Nephron (organoid): Measurements from ENCODE around the gene AXIN1.

Experiments used
- H3K27ac Mint-ChIP-seq, 3 experiments: 2 replicates each; pipeline ENCODE4 v1.8.0; 2020; ENCODE audit warnings: mixed read lengths in 3 of 3, mild to moderate bottlenecking in 2 of 3, moderate library complexity in 1 of 3
- H3K27me3 Mint-ChIP-seq: 2 replicates; pipeline ENCODE4 v1.8.0; 2021; ENCODE audit warnings: low read depth, mild to moderate bottlenecking, moderate library complexity, mixed read lengths
- H3K36me3 Mint-ChIP-seq: 2 replicates; pipeline ENCODE4 v1.8.0; 2020; ENCODE audit warnings: low read depth, mixed read lengths
- H3K4me1 Mint-ChIP-seq: 2 replicates; pipeline ENCODE4 v1.8.0; 2020; ENCODE audit warnings: mixed read lengths
- H3K4me3 Mint-ChIP-seq, 3 experiments: 2 replicates each; pipeline ENCODE4 v1.8.0; 2020; ENCODE audit warnings: mild to moderate bottlenecking in 3 of 3, mixed read lengths in 3 of 3, moderate library complexity in 2 of 3
- H3K9me3 Mint-ChIP-seq: 2 replicates; pipeline ENCODE4 v1.8.0; 2020; ENCODE audit warnings: mixed read lengths
- TF ChIP-seq, protein P1 (sequence below), 3 experiments: fragments of 200-600 bp; sonication (generic); IDR thresholded peaks; one replicate each; pipeline ENCODE4 v1.5.0; 2021; ENCODE audit warnings: antibody characterized with exemption in 3 of 3; ENCODE audit not compliant: unreplicated experiment in 3 of 3

Gene AXIN1

DNA sequence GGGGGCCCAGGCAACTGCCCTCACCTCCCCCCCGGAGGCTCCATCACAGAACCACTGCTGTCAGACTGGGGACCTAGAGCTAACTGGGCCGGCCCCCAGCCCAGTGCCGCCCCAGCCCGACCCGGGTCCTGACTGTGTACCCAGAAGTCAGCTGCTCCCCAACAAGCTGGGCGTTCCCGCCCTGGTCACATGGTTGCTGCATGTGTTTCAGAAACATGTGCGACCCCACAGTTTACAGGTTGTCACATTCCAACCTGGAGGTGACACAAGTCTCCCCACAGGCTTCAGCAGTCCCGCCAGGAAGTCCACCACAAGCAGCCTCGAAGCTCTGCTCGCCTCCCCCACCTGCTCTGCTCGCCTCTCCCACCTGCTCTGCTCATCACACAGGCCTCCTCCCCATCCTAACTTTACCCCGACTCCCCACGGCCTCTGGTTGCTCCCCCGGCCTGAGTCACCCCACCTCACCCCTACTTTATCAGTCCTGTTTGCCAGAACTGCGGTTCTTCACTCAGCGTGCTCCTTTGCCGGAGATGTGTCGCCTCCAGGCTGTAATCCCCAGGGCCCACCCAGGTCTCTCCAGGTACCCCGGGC is 16.8 kb upstream of the AXIN1 start:
- Mint-ChIP-seq H3K27me3 (no peaks in the 10 kb centered on the region), H3K9me3 (no peaks in the 10 kb centered on the region), H3K36me3 (peaks cover 11% of the 10 kb centered on the region), H3K4me1 (peaks cover 13% of the 10 kb centered on the region), H3K4me3 (peak overlapping the region; percentile 71 to 76 (median 75)), H3K27ac (no peak overlapping the region)
- TF ChIP-seq, protein P1, sequence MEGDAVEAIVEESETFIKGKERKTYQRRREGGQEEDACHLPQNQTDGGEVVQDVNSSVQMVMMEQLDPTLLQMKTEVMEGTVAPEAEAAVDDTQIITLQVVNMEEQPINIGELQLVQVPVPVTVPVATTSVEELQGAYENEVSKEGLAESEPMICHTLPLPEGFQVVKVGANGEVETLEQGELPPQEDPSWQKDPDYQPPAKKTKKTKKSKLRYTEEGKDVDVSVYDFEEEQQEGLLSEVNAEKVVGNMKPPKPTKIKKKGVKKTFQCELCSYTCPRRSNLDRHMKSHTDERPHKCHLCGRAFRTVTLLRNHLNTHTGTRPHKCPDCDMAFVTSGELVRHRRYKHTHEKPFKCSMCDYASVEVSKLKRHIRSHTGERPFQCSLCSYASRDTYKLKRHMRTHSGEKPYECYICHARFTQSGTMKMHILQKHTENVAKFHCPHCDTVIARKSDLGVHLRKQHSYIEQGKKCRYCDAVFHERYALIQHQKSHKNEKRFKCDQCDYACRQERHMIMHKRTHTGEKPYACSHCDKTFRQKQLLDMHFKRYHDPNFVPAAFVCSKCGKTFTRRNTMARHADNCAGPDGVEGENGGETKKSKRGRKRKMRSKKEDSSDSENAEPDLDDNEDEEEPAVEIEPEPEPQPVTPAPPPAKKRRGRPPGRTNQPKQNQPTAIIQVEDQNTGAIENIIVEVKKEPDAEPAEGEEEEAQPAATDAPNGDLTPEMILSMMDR (IDR thresholded peaks at IDR 0.05; ENCODE audit: unreplicated experiment in 3 of 3) = no peak

DNA sequence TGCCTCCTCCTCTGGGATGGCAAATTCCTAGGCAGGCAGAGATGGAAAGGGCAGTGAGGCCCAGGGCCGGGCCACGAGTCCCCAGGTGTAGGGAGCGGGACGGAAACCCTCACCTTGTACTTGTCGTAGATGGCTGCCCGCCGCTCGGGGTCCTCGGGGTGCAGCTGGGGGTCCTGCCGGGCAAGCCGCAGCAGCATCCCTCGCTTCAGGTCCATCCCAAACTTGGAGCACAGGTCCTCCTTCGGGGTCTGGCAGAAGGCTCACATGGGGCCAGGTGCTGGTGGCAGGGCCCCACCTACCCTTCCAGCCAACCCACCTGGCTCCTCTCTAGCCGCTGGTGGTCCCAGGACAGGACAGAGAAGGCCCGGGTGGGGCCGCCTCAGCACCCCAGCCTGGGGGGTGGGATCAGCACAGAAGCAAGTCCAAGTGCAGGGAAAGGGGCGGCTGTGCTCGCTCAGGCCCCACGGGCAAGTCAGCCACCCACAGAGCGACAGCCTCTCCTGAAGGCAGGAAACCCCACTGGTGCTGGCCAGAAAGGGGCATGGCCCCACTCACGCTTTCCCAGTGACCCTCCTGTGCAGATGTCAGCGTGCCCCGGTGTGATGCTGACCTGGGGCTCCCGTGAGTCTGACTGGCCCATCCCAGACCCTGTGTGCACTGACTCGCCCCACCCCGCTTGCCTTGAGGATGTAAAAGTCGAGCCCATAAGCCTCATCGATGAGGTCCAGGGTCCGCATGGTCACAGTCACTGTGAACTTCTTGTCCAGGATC is 16.1 kb upstream of the AXIN1 start:
- Mint-ChIP-seq H3K27ac (no peak overlapping the region), H3K36me3 (peaks cover 11% of the 10 kb centered on the region), H3K27me3 (no peaks in the 10 kb centered on the region), H3K9me3 (no peaks in the 10 kb centered on the region), H3K4me3 (no peak overlapping the region), H3K4me1 (peaks cover 13% of the 10 kb centered on the region)
- TF ChIP-seq, protein P1 (IDR thresholded peaks at IDR 0.05; ENCODE audit: unreplicated experiment in 3 of 3) = no peak

DNA sequence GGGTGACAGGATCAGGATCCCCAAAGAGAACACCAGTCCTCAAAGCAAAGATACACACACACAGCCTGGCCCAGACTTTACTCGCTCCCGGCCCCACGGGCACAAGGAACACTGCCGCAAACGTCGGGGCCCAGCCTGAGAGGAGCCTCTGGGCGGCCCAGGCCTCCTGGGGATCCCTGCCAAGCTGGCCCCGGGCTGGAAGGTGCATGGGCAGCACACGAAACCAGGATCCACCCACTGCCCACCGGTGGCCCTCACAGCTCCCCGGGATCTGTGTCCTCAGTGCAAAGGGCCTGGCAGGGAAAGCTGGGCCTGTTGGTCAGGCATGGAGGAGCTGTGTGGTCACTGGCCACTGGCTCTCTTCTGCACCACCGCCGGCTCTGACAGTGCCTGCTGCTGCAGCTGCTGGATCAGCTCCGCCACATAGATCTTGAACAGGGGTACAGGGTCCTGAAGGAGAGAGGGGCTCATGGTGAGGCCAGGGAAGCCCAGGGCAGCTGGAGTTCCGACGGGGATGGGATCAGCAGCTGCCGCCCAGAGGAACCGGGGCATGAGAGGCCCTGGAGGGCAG is 14.9 kb upstream of the AXIN1 start:
- H3K4me3 Mint-ChIP-seq = peak overlapping the region; percentile 48 to 68 (median 64)
- H3K4me1 Mint-ChIP-seq = peaks cover 13% of the 10 kb centered on the region
- peaks cover 7% of the 10 kb centered on the region for H3K36me3 Mint-ChIP-seq
- H3K27ac Mint-ChIP-seq = no peak overlapping the region
- no peaks in the 10 kb centered on the region for H3K9me3 Mint-ChIP-seq
- H3K27me3 Mint-ChIP-seq = peaks cover under 1% of the 10 kb centered on the region
- TF ChIP-seq, protein P1 (IDR thresholded peaks at IDR 0.05; ENCODE audit: unreplicated experiment in 3 of 3) = no peak

DNA sequence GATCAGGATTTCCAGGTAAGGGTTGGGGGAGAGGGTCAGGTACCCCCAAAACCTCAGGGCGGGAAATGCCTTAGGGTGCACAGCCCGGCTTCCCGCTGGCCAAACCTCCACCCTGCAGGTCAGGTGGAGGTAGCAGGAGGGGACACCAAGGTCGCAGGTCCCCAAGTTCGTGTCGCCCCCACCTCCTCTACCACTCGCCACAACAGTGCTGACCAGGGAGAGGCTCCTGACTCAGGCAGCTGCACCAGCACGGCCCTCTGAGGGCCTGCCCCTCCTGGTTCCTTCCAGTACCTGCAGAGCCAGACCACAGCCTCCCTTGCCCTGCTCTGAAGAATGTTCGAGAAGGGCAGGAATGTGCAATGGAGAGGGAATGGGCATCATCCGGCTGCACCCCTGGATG is 14.0 kb upstream of the AXIN1 start:
- Mint-ChIP-seq H3K27me3 (peaks cover 7% of the 10 kb centered on the region), H3K4me1 (peaks cover 9% of the 10 kb centered on the region), H3K27ac (no peak overlapping the region), H3K36me3 (peaks cover 7% of the 10 kb centered on the region), H3K9me3 (no peaks in the 10 kb centered on the region), H3K4me3 (peak overlapping the region in 1 of 3 experiments; percentile 36)
- TF ChIP-seq, protein P1 (IDR thresholded peaks at IDR 0.05; ENCODE audit: unreplicated experiment in 3 of 3) = no peak

DNA sequence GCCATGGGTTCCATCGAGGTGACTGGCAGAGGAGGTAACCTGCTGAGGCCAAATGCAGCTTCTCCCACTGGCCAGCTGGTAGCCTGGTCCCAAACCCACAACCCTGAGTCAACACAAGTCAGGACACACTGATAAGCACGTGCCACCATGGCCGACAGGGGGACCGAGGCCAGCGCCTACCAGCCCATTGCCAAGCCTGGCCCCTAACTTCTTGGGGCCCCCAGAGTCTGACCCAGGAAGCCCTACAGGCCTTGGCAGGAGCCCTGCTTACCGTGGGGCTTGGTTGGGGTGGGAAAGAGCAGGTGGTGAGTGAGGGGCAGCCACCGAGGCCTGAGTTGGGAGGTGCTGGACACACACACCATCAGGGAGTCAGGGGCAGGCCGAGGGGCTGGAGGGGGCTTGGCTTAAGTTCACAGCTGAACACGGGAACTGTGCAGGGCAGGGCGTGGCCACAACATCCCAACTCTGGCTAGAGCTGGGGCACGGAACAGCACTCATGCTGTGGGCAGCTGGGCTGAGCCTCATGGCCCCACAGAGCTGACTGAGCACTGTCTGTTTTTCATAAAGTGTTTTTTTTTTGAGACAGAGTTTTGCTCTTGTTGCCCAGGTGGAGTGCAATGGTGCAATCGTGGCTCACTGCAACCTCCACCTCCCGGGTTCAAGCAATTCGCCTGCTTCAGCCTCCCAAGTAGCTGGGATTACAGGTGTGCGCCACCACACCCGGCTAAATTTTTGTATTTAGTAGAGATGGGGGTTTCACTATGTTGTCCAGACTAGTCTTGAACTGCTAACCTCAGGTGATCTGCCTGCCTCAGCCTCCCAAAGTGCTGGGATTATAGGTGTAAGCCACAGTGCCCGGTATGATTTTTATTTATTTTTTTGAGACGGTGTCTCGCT is 12.3 kb upstream of the AXIN1 start:
- Mint-ChIP-seq H3K36me3 (peaks cover 7% of the 10 kb centered on the region), H3K4me1 (no peaks in the 10 kb centered on the region), H3K27ac (no peak overlapping the region), H3K9me3 (no peaks in the 10 kb centered on the region), H3K27me3 (peaks cover 7% of the 10 kb centered on the region), H3K4me3 (no peak overlapping the region)
- TF ChIP-seq, protein P1 (IDR thresholded peaks at IDR 0.05; ENCODE audit: unreplicated experiment in 3 of 3) = no peak
